SK-N-SH treated with all-trans-retinoic acid at 6 μM for 48 hours (cell line): ENCODE data around the gene IVL.

ENCODE experiments used
- ATAC-seq: fragments of 200-7000 bp; cut with Tn5 transposase; 3 replicates; pipeline ENCODE4 v1.9.1; 2020; ENCODE audit warnings: mild to moderate bottlenecking, moderate library complexity
- ARNTL ChIP-seq: fragments of 450-650 bp; formaldehyde crosslinking; IDR thresholded peaks from 2 replicates; pipeline ENCODE4 v1.5.0; 2020; ENCODE audit warnings: low read depth, mild to moderate bottlenecking, moderate library complexity, borderline replicate concordance
- BACH2 ChIP-seq: fragments of 250-450 bp; sonication (Bioruptor Pico); IDR thresholded peaks from 2 replicates; pipeline ENCODE4 v1.9.0; 2021; ENCODE audit warnings: mild to moderate bottlenecking, borderline replicate concordance
- CREB5 ChIP-seq: fragments of 250-450 bp; sonication (Bioruptor Pico); IDR thresholded peaks from 2 replicates; pipeline ENCODE4 v1.5.1; 2020; ENCODE audit warnings: low read depth, mild to moderate bottlenecking, moderate library complexity
- CSDC2 ChIP-seq: fragments of 250-450 bp; sonication (Bioruptor Pico); IDR thresholded peaks from 2 replicates; pipeline ENCODE4 v1.5.0; 2020; ENCODE audit warnings: mild to moderate bottlenecking, moderate library complexity
- CSRNP3 ChIP-seq: fragments of 250-450 bp; sonication (Bioruptor Pico); IDR thresholded peaks from 2 replicates; pipeline ENCODE4 v1.5.1; 2021; ENCODE audit warnings: mild to moderate bottlenecking, moderate library complexity
- ESRRG ChIP-seq: fragments of 250-450 bp; sonication (Bioruptor Pico); IDR thresholded peaks from 2 replicates; pipeline ENCODE4 v1.6.1; 2021; ENCODE audit warnings: mild to moderate bottlenecking
- GLIS3 ChIP-seq: fragments of 250-450 bp; sonication (Bioruptor Pico); IDR thresholded peaks from 2 replicates; pipeline ENCODE4 v1.5.0; 2020; ENCODE audit warnings: mild to moderate bottlenecking, moderate library complexity
- ISL1 ChIP-seq: fragments of 250-450 bp; sonication (Bioruptor Pico); IDR thresholded peaks from 2 replicates; pipeline ENCODE4 v2.1.2; 2022; ENCODE audit warnings: mild to moderate bottlenecking, moderate library complexity
- PATZ1 ChIP-seq: fragments of 250-450 bp; sonication (Bioruptor Pico); IDR thresholded peaks from 2 replicates; pipeline ENCODE4 v1.8.0; 2020; ENCODE audit warnings: mild to moderate bottlenecking, moderate library complexity, borderline replicate concordance
- POU6F1 ChIP-seq: fragments of 250-450 bp; sonication (Bioruptor Pico); IDR thresholded peaks from 2 replicates; pipeline ENCODE4 v1.8.0; 2021; ENCODE audit warnings: low read depth, mild to moderate bottlenecking, moderate library complexity, borderline replicate concordance
- RARB ChIP-seq: fragments of 250-450 bp; sonication (Bioruptor Pico); IDR thresholded peaks from 2 replicates; pipeline ENCODE4 v1.8.0; 2021; ENCODE audit warnings: mild to moderate bottlenecking, moderate library complexity
- SNAI2 ChIP-seq: fragments of 250-450 bp; sonication (Bioruptor Pico); IDR thresholded peaks from 2 replicates; pipeline ENCODE4 v1.5.0; 2020; ENCODE audit warnings: mild to moderate bottlenecking, moderate library complexity
- TCF4 ChIP-seq: fragments of 250-450 bp; sonication (Bioruptor Pico); IDR thresholded peaks from 2 replicates; pipeline ENCODE4 v1.8.0; 2021; ENCODE audit warnings: mild to moderate bottlenecking, moderate library complexity, borderline replicate concordance
- TOX ChIP-seq: fragments of 250-450 bp; sonication (Bioruptor Pico); IDR thresholded peaks from 2 replicates; pipeline ENCODE4 v1.8.0; 2021; ENCODE audit warnings: mild to moderate bottlenecking, moderate library complexity, borderline replicate concordance
- TSHZ2 ChIP-seq: fragments of 250-450 bp; sonication (Bioruptor Pico); IDR thresholded peaks from 2 replicates; pipeline ENCODE4 v1.5.0; 2020; ENCODE audit warnings: mild to moderate bottlenecking, moderate library complexity
- ZC3H10 ChIP-seq: fragments of 250-450 bp; sonication (Bioruptor Pico); IDR thresholded peaks from 2 replicates; pipeline ENCODE4 v1.5.1; 2021; ENCODE audit warnings: mild to moderate bottlenecking, moderate library complexity
- ZFP3 ChIP-seq: fragments of 250-450 bp; sonication (Bioruptor Pico); IDR thresholded peaks from 2 replicates; pipeline ENCODE4 v1.5.0; 2020; ENCODE audit warnings: mild to moderate bottlenecking, moderate library complexity
- ZNF565 ChIP-seq: fragments of 450-650 bp; formaldehyde crosslinking; conservative IDR thresholded peaks from 2 replicates; pipeline ENCODE4 v1.5.0; 2020; ENCODE audit warnings: low read depth, mild to moderate bottlenecking, moderate library complexity
- ZNF8 ChIP-seq: fragments of 450-650 bp; formaldehyde crosslinking; IDR thresholded peaks from 2 replicates; pipeline ENCODE4 v1.5.0; 2020; ENCODE audit warnings: mild to moderate bottlenecking, moderate library complexity

IVL gene

GRCh38 chr1:152946248-152946647 is 37.9 kb downstream of the IVL start:
- TF ChIP-seq ESRRG (no peak), CREB5 (CRISPR knock-in tag) (no peak), RARB (CRISPR knock-in tag) (no peak), GLIS3 (CRISPR knock-in tag) (no peak), CSDC2 (CRISPR knock-in tag) (no peak), TOX (CRISPR knock-in tag) (no peak), ARNTL (CRISPR knock-in tag) (no peak), ZFP3 (CRISPR knock-in tag) (no peak), CSRNP3 (no peak), ISL1 (CRISPR knock-in tag) (no peak), BACH2 (CRISPR knock-in tag) (no peak), SNAI2 (CRISPR knock-in tag) (no peak), ZNF8 (CRISPR knock-in tag) (no peak)
- no peak for ATAC-seq

- no peak for ATAC-seq
- TF ChIP-seq ZNF8 (CRISPR knock-in tag) = no peak
- TF ChIP-seq POU6F1 (CRISPR knock-in tag) = no peak
- TF ChIP-seq ZNF565 (CRISPR knock-in tag) = no peak
- TF ChIP-seq TCF4 = no peak
- TF ChIP-seq CREB5 (CRISPR knock-in tag) = no peak
- no peak for TF ChIP-seq ZFP3 (CRISPR knock-in tag)
- no peak for TF ChIP-seq ISL1 (CRISPR knock-in tag)
- no peak for TF ChIP-seq CSDC2 (CRISPR knock-in tag)
- TF ChIP-seq PATZ1 (CRISPR knock-in tag) = no peak
- TF ChIP-seq, all 23 proteins: peak for 0
These were observed 38.4 kb downstream of the IVL start, which contains the start of gene SPRR5 for GRCh38 chr1:152946651-152947256. SPRR5 (plus strand) TSS chr1:152947206; CDS start chr1:152948555, 1,349 bp downstream.

GRCh38 chr1:152951711-152952110 is 43.4 kb downstream of the IVL start:
- no peak for ATAC-seq
- TF ChIP-seq ESRRG (no peak), TSHZ2 (no peak), RARB (CRISPR knock-in tag) (no peak), ZC3H10 (CRISPR knock-in tag) (no peak), GLIS3 (CRISPR knock-in tag) (no peak), SNAI2 (CRISPR knock-in tag) (no peak), TOX (CRISPR knock-in tag) (no peak)
